K562 (cell line): ENCODE measurements around the gene ANKMY2. TPM values are rescaled to one million over a fixed set of nuclear protein-coding genes. Genes with fewer than 3 reads are reported as not detected.
A peak's percentile ranks its signal among the peaks of the same experiment; 100 is the strongest.

Source experiments
- ATAC-seq: fragments of 200-7000 bp; cut with Tn5 transposase; 3 replicates; pipeline ENCODE4 v1.9.1; 2020; ENCODE audit warnings: moderate library complexity
- BruUV-seq: library from RNA; stranded (reverse); fragments of 400-500 nt; replicated peaks from 2 replicates; lab custom pipeline; 2021; lab: Mats Ljungman, UMichigan
- CTCF ChIA-PET: fragments of 300-600 bp; formaldehyde crosslinking; extraction: SDS; loops from one replicate; lab custom pipeline; 2021; ENCODE audit warnings: low intra/inter-chr PET ratio; lab: Yijun Ruan, JAX
- POLR2A ChIA-PET: fragments of 300-600, 350-650 bp; sonication (Branson Sonifier 250); formaldehyde crosslinking; extraction: SDS; loops from one replicate; lab custom pipeline; 2021; ENCODE audit warnings: antibody characterized with exemption, inconsistent platforms; lab: Yijun Ruan, JAX
- DNase-seq, 4 experiments: peaks; one replicate each; pipeline versions ENCODE4 v3.0.0 to v3.0.0-alpha.2; 2011 to 2018; ENCODE audit warnings: low spot score in 3 of 4, mixed read lengths in 3 of 4; ENCODE audit errors: extremely low read depth in 1 of 4
- FAIRE-seq: peaks from 2 replicates; lab custom pipeline; 2011; peaks lifted over from hg19 to GRCh38; lab: Jason Lieb, UNC
- H2AFZ ChIP-seq: 2 replicates; pipeline ENCODE4 v1.6.0; 2011; ENCODE audit warnings: low read depth, low read length, control low read depth, inconsistent platforms
- H3K27ac ChIP-seq: fragments of 200-600 bp; 3 replicates; pipeline ENCODE4 v1.8.0; 2011; ENCODE audit warnings: low read depth, mild to moderate bottlenecking, control low read depth, inconsistent platforms, low read length, moderate library complexity, mixed read lengths; ENCODE audit errors: extremely low read depth
- H3K27me3 ChIP-seq, 2 experiments: fragments of 300-600 bp in 1 of 2; 2 replicates in 1 of 2; 3 replicates in 1 of 2; pipeline versions ENCODE4 v1.6.0 to v1.8.0; 2011; ENCODE audit warnings: inconsistent platforms in 2 of 2, low read length in 2 of 2, mild to moderate bottlenecking in 1 of 2, mixed read lengths in 1 of 2, moderate library complexity in 1 of 2; ENCODE audit not compliant: control insufficient read depth in 2 of 2, insufficient read depth in 2 of 2
- H3K36me3 ChIP-seq: fragments of 300-600 bp; 3 replicates; pipeline ENCODE4 v1.8.0; 2011; ENCODE audit warnings: mild to moderate bottlenecking, low read length, inconsistent platforms; ENCODE audit not compliant: control insufficient read depth, insufficient read depth
- H3K4me1 ChIP-seq, 2 experiments: fragments of 200-600 bp in 1 of 2; replicated peaks in 1 of 2; 2 replicates in 1 of 2; 3 replicates in 1 of 2; pipeline versions ENCODE4 v1.5.1 to v1.8.0; 2011; ENCODE audit warnings: inconsistent platforms in 2 of 2, low read length in 2 of 2, mild to moderate bottlenecking in 1 of 2, mixed read lengths in 1 of 2, moderate library complexity in 1 of 2; ENCODE audit not compliant: control insufficient read depth in 2 of 2, insufficient read depth in 2 of 2
- H3K4me2 ChIP-seq: 2 replicates; pipeline ENCODE4 v1.6.1; 2011; ENCODE audit warnings: low read length, control low read depth, inconsistent platforms, mixed read lengths; ENCODE audit not compliant: insufficient read depth
- H3K4me3 ChIP-seq: fragments of 200-600 bp; sonication (generic), shearing (Covaris generic); 2 replicates; pipeline ENCODE4 v1.5.1; 2016; ENCODE audit warnings: control low read depth, inconsistent platforms
- H3K79me2 ChIP-seq: fragments of 200-600 bp; 3 replicates; pipeline ENCODE4 v1.8.0; 2011; ENCODE audit warnings: low read length, inconsistent platforms; ENCODE audit not compliant: control insufficient read depth, insufficient read depth
- H3K9ac ChIP-seq, 2 experiments: 2 replicates each; pipeline versions ENCODE4 v1.6.0 to v1.6.1; 2011; ENCODE audit warnings: low read depth in 2 of 2, low read length in 2 of 2, control low read depth in 1 of 2, inconsistent platforms in 1 of 2, mild to moderate bottlenecking in 1 of 2, mixed read lengths in 1 of 2; ENCODE audit not compliant: insufficient read depth in 1 of 2
- H3K9me1 ChIP-seq: one replicate; pipeline ENCODE4 v1.6.0; 2011; ENCODE audit warnings: inconsistent platforms, mild to moderate bottlenecking, low read length, moderate library complexity; ENCODE audit not compliant: control insufficient read depth, insufficient read depth
- H3K9me3 ChIP-seq: replicated peaks from 2 replicates; pipeline ENCODE4 v1.5.1; 2011; ENCODE audit warnings: low read depth, low read length, inconsistent platforms; ENCODE audit not compliant: control insufficient read depth, insufficient read depth
- H4K20me1 ChIP-seq: replicated peaks from 2 replicates; pipeline ENCODE4 v1.6.1; 2011; ENCODE audit warnings: low read length, inconsistent platforms, mixed read lengths; ENCODE audit not compliant: control insufficient read depth, insufficient read depth
- CBFA2T3 ChIP-seq: fragments of 450-650 bp; IDR thresholded peaks from 2 replicates; pipeline ENCODE4 v1.6.1; 2017
- IFI16 ChIP-seq: fragments of 250-450 bp; sonication (Bioruptor Pico); IDR thresholded peaks from 2 replicates; pipeline ENCODE4 v2.1.2; 2022; ENCODE audit warnings: mild to moderate bottlenecking, inconsistent platforms
- NFRKB ChIP-seq: fragments of 450-650 bp; IDR thresholded peaks from 2 replicates; pipeline ENCODE4 v1.6.1; 2016; ENCODE audit warnings: low read depth
- TAL1 ChIP-seq: fragments of 450-650 bp; IDR thresholded peaks from 2 replicates; pipeline ENCODE4 v1.6.1; 2016; ENCODE audit warnings: mild to moderate bottlenecking
- TCF3 ChIP-seq: sonication (generic); formaldehyde crosslinking; IDR thresholded peaks from 2 replicates; pipeline ENCODE4 v1.4.0; 2020; ENCODE audit warnings: mild to moderate bottlenecking, missing genetic modification reagents
- ZFX ChIP-seq: sonication (generic); formaldehyde crosslinking; IDR thresholded peaks from 2 replicates; pipeline ENCODE4 v1.8.0; 2022; ENCODE audit warnings: mild to moderate bottlenecking, missing genetic modification reagents, moderate library complexity
- WGBS: fragments of 100-300 bp; shearing (Covaris generic); methylation state at CpG from one replicate; pipeline ENCODE4 v1.1.6; 2016; ENCODE audit warnings: low coverage, mixed read lengths; ENCODE audit not compliant: insufficient coverage; ENCODE audit errors: missing lambda C conversion rate; 5-methylcytosine and 5-hydroxymethylcytosine counted together
- in situ Hi-C: fragments of 300-500 bp; cut with MboI; formaldehyde crosslinking; loops from 4 replicates; pipeline ENCODE4 v1.15.0; 2018; ENCODE audit warnings: inconsistent platforms, mixed read lengths
- intact Hi-C: fragments of 100-400 bp; cut with micrococcal nuclease; formaldehyde crosslinking; loops from 2 replicates; pipeline ENCODE4 v1.14.2; 2022
- polyA plus RNA-seq, 8 experiments: library from polyadenylated mRNA; depleted of rRNA in 4 of 8; stranded (reverse) in 5 of 8; unstranded in 3 of 8; fragments of >200 nt; fragmentation: Nextera tagmentation in 2 of 8; fragmentation: Illumina TruSeq in 1 of 8; extraction: Ambion mirVana in 2 of 8; extraction: Trizol in 1 of 8; gene quantifications; 2 replicates each; pipeline versions ENCODE4 v1.2.1 to v1.2.3, GENCODE V29; 2011 to 2014; ENCODE audit warnings: inconsistent platforms in 1 of 8, missing spikeins in 1 of 8
- total RNA-seq, 7 experiments: library from RNA; depleted of rRNA in 6 of 7; stranded (reverse); fragments of >200 nt in 6 of 7; fragmentation: Illumina TruSeq in 2 of 7; extraction: Trizol in 2 of 7; gene quantifications; 2 replicates each; pipeline versions ENCODE4 v1.2.1 to v1.2.3, GENCODE V29; 2011 to 2021; ENCODE audit warnings: low replicate concordance in 1 of 7
- TF ChIP-seq, protein P1 (sequence below): sonication (generic); IDR thresholded peaks from 2 replicates; pipeline ENCODE4 v1.6.1; 2016
- TF ChIP-seq, protein P2 (sequence below): fragments of 450-650 bp; IDR thresholded peaks from 2 replicates; pipeline ENCODE4 v1.6.1; 2018; ENCODE audit not compliant: partially characterized antibody

ANKMY2 gene
- total and polyA plus RNA-seq, 9 of the 15 experiments (the other 6 are each of a cell fraction or from before 2014, with no cell fraction given) = 38.9 to 71.5 (median 48.8) TPM

DNA sequence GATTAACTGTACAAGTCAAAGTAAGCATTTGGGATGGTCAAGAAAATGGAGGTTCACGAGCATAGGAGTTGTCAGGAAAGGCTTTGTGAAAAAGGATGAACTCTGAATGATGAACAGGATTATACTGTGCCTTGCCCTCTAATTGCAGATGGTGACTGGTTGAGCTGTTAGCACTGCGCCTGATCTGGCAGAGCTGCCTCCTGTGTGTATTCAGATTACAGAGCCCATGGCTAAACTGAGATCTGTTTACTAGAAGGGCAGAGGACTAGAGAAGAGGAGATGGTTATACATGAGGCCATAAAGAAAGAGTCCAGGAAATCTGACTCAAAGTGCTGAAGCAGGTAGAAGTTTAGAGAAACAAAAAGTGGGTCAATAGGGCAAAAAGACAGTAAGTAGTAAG, 89.2 kb downstream of the ANKMY2 start:
- peak; percentile 32 for ATAC-seq
- intact Hi-C loops (no loop called here), in situ Hi-C loops (loop anchor here (25.0 kb wide), 1 partner anchor 469 kb away; no protein-coding TSS in a partner anchor)
- Histone ChIP-seq H3K4me1 (peaks cover 0 to 2% of the 10 kb centered on the region in 2 experiments; a peak in 2 of 5 replicates), H4K20me1 (no peaks in the 10 kb centered on the region), H3K4me2 (no peak overlapping the region), H3K79me2 (no peaks in the 10 kb centered on the region), H3K9me3 (no peaks in the 10 kb centered on the region), H3K9ac (no peak overlapping the region), H3K27me3 (no peaks in the 10 kb centered on the region), H3K4me3 (no peak overlapping the region), H3K9me1 (no peaks in the 10 kb centered on the region), H3K27ac (no peak overlapping the region), H2AFZ (peak overlapping the region; percentile 75), H3K36me3 (no peaks in the 10 kb centered on the region)
- FAIRE-seq = peak; percentile 74
- ChIA-PET CTCF (no interaction called here), POLR2A (interaction anchor here (0.6 kb wide), 1 partner anchor 73 kb away, joined by 3 read pairs; no protein-coding TSS in a partner anchor)
- no TSS peak for BruUV-seq
- no peak for DNase-seq
- 57% methylated on average over 2 of the region's 2 CpGs for WGBS
- no peak for TF ChIP-seq IFI16 (CRISPR knock-in tag)
- TF ChIP-seq, protein P1, sequence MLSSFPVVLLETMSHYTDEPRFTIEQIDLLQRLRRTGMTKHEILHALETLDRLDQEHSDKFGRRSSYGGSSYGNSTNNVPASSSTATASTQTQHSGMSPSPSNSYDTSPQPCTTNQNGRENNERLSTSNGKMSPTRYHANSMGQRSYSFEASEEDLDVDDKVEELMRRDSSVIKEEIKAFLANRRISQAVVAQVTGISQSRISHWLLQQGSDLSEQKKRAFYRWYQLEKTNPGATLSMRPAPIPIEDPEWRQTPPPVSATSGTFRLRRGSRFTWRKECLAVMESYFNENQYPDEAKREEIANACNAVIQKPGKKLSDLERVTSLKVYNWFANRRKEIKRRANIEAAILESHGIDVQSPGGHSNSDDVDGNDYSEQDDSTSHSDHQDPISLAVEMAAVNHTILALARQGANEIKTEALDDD = peak; percentile 51; the same call in 1 of the 2 replicates

DNA sequence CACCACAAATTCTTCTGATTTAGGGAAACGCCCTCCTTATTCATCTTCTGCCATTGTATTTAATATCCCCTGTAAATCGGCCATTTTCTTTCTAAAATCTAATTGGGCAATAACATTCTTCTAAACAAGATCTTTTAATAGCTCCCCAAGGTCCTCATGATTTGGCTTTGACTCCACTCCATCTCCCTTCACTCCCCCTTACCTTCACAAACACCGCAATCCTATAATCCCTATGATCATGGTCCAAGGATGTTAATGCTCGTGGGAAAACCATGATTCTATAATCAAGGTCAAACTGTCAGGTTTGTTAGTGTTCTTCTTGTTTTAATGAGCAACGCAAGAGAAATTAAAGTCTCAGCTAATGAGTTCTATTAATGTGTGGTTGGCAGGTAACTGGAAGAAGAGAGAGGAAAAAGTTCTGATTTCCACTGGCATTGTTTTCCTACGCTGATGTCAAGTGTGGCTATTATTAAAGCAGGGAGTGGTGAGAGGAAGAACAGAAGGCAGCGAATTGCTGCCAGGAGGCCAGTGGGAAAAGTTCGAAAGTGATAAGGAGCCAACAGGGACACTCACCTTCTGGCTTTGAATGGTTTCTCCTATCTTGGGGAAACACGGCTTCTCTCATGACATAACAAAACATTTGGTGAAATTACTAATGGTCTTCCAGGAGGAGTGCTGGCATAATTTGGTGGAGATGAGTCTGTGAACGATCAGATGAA, 90.9 kb downstream of the ANKMY2 start:
- WGBS = 38% methylated on average over 10 of the region's 10 CpGs
- peaks cover 0 to 2% of the 10 kb centered on the region in 2 experiments; a peak in 2 of 5 replicates for H3K4me1 ChIP-seq
- in situ Hi-C loops (loop anchor here (25.0 kb wide), 1 partner anchor 467 kb away; no protein-coding TSS in a partner anchor), intact Hi-C loops (no loop called here)
- H3K27me3 ChIP-seq = no peaks in the 10 kb centered on the region
- H3K4me3 ChIP-seq = no peak overlapping the region
- no TSS peak for BruUV-seq
- POLR2A ChIA-PET = no interaction called here
- peak; percentile 71 for TF ChIP-seq CBFA2T3
- no peak for TF ChIP-seq ZFX (CRISPR knock-in tag)
- peak; percentile 39 for TF ChIP-seq TCF3 (CRISPR knock-in tag)
- peak; percentile 33; the same call in 1 of the 2 replicates for TF ChIP-seq TAL1
- no peak for TF ChIP-seq NFRKB
- TF ChIP-seq, protein P2, sequence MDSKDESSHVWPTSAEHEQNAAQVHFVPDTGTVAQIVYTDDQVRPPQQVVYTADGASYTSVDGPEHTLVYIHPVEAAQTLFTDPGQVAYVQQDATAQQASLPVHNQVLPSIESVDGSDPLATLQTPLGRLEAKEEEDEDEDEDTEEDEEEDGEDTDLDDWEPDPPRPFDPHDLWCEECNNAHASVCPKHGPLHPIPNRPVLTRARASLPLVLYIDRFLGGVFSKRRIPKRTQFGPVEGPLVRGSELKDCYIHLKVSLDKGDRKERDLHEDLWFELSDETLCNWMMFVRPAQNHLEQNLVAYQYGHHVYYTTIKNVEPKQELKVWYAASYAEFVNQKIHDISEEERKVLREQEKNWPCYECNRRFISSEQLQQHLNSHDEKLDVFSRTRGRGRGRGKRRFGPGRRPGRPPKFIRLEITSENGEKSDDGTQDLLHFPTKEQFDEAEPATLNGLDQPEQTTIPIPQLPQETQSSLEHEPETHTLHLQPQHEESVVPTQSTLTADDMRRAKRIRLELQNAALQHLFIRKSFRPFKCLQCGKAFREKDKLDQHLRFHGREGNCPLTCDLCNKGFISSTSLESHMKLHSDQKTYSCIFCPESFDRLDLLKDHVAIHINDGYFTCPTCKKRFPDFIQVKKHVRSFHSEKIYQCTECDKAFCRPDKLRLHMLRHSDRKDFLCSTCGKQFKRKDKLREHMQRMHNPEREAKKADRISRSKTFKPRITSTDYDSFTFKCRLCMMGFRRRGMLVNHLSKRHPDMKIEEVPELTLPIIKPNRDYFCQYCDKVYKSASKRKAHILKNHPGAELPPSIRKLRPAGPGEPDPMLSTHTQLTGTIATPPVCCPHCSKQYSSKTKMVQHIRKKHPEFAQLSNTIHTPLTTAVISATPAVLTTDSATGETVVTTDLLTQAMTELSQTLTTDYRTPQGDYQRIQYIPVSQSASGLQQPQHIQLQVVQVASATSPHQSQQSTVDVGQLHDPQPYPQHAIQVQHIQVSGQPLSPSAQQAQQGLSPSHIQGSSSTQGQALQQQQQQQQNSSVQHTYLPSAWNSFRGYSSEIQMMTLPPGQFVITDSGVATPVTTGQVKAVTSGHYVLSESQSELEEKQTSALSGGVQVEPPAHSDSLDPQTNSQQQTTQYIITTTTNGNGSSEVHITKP = peak; percentile 75
- no peaks in the 10 kb centered on the region for H3K36me3 ChIP-seq
- no peaks in the 10 kb centered on the region for H3K9me3 ChIP-seq
- peak overlapping the region; percentile 37 for H2AFZ ChIP-seq
- no peak overlapping the region for H3K9ac ChIP-seq
- FAIRE-seq (peak; percentile 65), DNase-seq (peak in 2 of 4 experiments; percentile 32 to 50), ATAC-seq (peak; percentile 31)
- CTCF ChIA-PET = no interaction called here
- no peaks in the 10 kb centered on the region for H3K79me2 ChIP-seq
- H3K9me1 ChIP-seq = no peaks in the 10 kb centered on the region
- H3K4me2 ChIP-seq = no peak overlapping the region; the same call in 1 of the 2 replicates
- no peak overlapping the region for H3K27ac ChIP-seq
- H4K20me1 ChIP-seq = no peaks in the 10 kb centered on the region
